Measurements from ENCODE around the gene FOXP1. TPM values are rescaled to one million over a fixed set of nuclear protein-coding genes. Genes with fewer than 3 reads are reported as not detected.

FOXP1 gene
- total RNA-seq, 1 experiment from 2014 or later, result 24.7 TPM

DNA sequence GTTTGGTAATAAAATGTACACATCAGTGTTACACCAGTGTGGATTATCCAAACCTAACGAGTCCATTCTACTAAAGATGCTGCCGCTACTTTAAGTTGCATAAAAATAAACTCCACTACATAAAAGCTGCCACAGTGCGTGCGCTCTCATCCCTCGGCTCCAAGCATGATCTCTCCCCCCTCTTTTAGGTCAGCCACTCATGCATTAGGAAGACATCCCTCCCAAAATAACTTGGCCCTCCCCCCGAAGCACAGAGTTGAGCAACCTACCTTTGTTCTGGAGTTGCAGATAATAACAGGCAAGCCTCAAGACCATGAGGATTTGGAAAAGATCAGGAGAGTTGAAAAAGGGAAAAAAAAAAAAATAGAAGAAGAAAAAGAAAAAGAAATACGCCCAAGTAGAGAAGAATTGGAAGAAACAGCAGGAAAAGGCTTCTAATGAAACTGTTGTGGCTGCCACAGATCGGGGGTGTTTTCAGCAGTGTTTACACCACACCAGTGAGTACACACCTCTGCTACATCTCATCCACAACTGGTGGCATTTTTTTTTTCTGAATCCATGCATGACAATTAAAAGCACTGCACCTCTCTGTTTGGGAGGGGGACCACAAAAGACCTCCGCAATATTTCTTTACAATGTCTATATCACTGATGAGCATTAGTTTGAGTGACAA lies 339.2 kb downstream of the FOXP1 start:
- no peaks in the 10 kb centered on the region for H3K36me3 ChIP-seq (replicated peaks; ENCODE audit: control insufficient read depth, insufficient read depth, low read length)
- H3K4me3 ChIP-seq (ENCODE audit: insufficient read depth, low read depth, low read length), result no peak overlapping the region
- peak; percentile 25 for DNase-seq
- no peaks in the 10 kb centered on the region for H3K27me3 ChIP-seq (ENCODE audit: control insufficient read depth, insufficient read depth, low read length)

DNA sequence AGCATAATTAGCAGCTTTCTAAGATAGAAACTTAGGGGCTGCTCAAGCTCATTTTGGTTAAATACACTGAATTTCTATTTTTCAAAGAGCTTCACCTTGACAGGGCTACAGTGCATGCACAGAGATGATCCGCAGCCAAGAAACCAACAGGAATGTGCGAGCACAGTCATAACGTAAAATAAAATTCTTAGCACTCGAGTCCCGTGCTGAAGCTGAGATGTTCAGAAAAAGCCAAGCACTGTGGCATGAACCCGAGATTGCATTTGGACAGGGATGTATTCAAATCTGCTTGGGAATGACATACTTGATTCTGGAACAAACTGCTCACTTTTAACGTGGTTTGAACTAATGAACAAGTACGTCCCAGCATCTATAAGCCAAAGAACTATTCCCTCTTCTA lies 340.3 kb downstream of the FOXP1 start:
- Histone ChIP-seq H3K27me3 (ENCODE audit: control insufficient read depth, insufficient read depth, low read length) (no peaks in the 10 kb centered on the region), H3K4me3 (ENCODE audit: insufficient read depth, low read depth, low read length) (no peak overlapping the region)

DNA sequence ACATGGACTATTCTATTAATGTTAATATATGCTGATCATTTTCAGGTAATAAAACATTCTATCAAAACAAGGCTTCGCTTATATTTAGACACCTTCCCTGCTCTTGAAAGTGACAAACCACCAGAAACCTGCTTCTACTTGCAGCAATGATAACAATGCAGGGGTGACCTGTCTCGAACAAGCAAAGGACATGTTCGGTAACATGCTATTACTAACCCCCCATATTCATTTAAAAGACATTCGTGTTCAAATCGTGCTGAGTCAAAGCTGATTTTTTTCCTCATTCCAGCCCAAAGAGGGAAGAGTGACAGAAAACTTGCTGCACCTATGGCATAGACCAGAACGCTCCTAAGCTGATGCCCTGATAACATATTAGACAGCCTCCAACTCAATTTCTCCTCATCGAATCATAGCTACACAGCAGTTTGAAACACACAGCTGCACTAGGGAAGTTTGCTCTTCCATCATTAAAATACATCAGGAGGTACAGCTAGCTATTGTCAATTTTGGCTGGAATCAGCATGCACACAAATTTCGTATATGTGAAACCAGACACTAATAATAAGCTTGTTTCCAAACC lies 341.5 kb downstream of the FOXP1 start:
- no peak for DNase-seq
- no peak overlapping the region for H3K4me3 ChIP-seq (ENCODE audit: insufficient read depth, low read depth, low read length)
- H3K36me3 ChIP-seq (replicated peaks; ENCODE audit: control insufficient read depth, insufficient read depth, low read length), result no peaks in the 10 kb centered on the region
- no peaks in the 10 kb centered on the region for H3K27me3 ChIP-seq (ENCODE audit: control insufficient read depth, insufficient read depth, low read length)

More for the DNA sequence above, 340.3 kb downstream of the FOXP1 start:
- no peak for DNase-seq
- no peaks in the 10 kb centered on the region for H3K36me3 ChIP-seq (replicated peaks; ENCODE audit: control insufficient read depth, insufficient read depth, low read length)

DNA sequence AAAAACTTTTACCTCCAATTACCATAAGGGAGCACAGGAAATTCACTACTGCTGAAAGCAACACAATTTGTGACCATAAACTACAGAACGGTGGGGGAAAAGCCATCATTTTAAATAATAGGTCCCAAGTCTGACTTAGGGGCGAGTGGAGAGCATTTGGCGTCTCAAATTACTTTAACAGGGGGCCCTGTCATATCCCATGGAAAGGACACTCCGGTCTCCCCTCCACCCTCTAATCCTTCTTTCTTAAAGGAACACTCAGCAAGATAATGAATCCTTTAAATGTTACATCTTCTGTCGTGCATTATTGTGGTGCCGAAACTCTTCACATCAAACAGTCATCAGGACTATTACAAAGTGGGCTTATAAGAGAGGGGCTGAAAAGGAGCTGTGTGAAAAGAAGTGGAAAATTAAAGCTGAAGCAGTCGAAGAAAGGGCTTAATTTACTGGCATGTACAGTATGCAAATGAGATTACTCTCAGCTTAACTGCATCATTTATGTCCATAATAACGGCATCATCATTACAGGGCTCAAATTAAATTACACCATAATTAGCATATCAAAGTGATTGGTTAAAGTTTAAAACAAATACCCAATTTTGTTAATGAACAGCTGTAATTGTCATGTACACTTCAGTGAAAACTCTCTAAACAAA lies 342.2 kb downstream of the FOXP1 start:
- Histone ChIP-seq H3K27me3 (ENCODE audit: control insufficient read depth, insufficient read depth, low read length) (no peaks in the 10 kb centered on the region), H3K4me3 (ENCODE audit: insufficient read depth, low read depth, low read length) (no peak overlapping the region), H3K36me3 (replicated peaks; ENCODE audit: control insufficient read depth, insufficient read depth, low read length) (no peaks in the 10 kb centered on the region)
- DNase-seq, result no peak

DNA sequence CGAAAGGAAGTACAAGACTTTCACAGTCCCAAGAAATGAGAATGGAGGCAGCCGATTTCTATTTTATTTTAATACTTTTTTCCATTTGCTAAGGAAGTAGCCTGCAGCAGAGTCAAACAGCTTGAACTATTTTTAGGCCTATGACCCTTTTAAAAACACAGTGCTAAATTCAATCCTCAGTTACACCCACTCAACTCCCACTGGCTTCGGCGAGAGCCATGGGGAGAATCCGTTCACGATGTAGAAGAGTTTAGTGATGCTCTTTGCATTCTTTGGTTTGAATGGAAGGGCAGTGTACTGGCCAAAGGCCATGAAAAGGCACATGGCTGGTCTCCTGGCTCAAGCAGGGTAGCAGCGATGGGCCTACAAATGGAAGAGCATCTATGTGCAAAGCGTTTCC lies 343.5 kb downstream of the FOXP1 start:
- Histone ChIP-seq H3K4me3 (ENCODE audit: insufficient read depth, low read depth, low read length) (no peak overlapping the region), H3K27me3 (ENCODE audit: control insufficient read depth, insufficient read depth, low read length) (no peaks in the 10 kb centered on the region), H3K36me3 (replicated peaks; ENCODE audit: control insufficient read depth, insufficient read depth, low read length) (no peaks in the 10 kb centered on the region)
- no peak for DNase-seq

DNA sequence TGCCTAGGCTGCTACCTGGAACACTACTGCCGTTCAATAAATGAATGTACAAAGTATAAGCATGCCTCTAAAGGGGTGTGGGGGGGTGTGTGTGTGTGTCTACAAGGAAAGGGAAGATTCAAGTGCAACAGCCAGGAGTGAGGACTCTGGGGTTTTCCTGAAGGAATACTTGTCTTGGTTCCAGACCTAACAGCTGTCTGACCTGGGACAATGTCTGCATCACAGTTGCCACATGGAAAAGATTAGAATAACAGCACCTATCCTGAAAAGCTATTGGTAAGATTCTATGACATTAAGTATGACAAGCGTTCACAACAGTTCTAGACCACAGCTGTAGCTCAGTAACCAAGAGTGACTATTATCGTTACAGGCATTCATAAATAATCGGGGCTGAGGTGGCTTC lies 345.2 kb downstream of the FOXP1 start:
- no peak for DNase-seq
- H3K27me3 ChIP-seq (ENCODE audit: control insufficient read depth, insufficient read depth, low read length), result no peaks in the 10 kb centered on the region
- H3K36me3 ChIP-seq (replicated peaks; ENCODE audit: control insufficient read depth, insufficient read depth, low read length), result no peaks in the 10 kb centered on the region
- no peak overlapping the region for H3K4me3 ChIP-seq (ENCODE audit: insufficient read depth, low read depth, low read length)

DNA sequence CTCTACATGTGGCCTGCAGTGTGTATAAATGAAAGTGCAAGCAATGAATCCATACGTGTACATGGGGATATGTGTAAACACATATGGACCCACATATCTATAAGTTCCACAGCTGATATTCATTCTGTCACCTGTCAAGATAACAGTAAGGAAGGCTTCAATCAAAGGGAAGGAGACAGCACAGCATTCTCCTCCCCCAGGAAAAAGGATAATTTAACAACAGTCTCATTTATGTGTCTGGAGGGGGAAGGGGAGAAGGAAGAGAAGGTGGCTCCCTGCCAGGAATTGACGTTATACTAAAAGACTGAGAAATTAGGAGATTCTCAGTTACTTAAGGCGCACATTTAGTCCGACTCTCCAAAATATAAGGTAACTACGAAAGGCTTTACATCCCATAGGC lies 345.9 kb downstream of the FOXP1 start:
- H3K36me3 ChIP-seq (replicated peaks; ENCODE audit: control insufficient read depth, insufficient read depth, low read length), result no peaks in the 10 kb centered on the region
- no peak for DNase-seq
- no peak overlapping the region for H3K4me3 ChIP-seq (ENCODE audit: insufficient read depth, low read depth, low read length)
- H3K27me3 ChIP-seq (ENCODE audit: control insufficient read depth, insufficient read depth, low read length), result no peaks in the 10 kb centered on the region

DNA sequence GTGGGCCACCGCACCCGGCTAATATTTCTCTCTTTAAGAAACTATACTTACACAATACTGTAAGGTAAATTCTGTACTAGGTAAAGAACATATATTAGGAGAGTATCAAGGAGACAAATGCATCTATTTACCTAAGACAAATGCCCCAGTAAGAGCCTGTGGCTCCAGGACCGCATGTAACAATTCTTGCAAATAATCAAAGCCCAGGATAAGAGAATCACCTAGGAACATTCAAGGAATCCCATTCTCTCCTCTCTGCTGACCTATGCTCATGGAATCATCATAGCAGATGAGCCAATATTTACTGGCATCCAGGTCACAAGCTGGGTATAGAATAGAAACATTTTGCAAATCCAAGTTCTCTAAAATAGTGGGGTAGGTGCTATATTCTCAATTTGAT lies 347.7 kb downstream of the FOXP1 start:
- no peak overlapping the region for H3K4me3 ChIP-seq (ENCODE audit: insufficient read depth, low read depth, low read length)
- no peaks in the 10 kb centered on the region for H3K27me3 ChIP-seq (ENCODE audit: control insufficient read depth, insufficient read depth, low read length)
- no peak for DNase-seq
- H3K36me3 ChIP-seq (replicated peaks; ENCODE audit: control insufficient read depth, insufficient read depth, low read length), result no peaks in the 10 kb centered on the region

DNA sequence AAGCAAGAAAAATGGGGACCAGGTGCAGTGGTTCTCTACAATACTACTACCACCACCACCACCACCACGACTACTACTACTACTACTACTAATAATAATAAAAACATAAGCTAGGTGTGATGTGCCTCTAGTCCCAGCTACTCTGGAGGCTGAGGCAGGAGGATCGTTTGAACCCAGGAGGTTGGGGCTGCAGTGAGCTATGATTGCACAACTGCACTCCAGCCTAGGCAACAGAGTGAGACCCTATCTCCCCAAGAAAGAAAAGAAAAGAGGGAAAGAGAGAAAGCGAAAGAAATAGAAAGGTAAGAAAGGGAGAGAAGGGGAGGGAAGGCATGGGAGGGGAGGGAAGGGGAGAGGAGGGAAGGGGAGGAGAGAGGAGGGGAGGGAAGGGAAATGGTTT lies 350.6 kb downstream of the FOXP1 start:
- Histone ChIP-seq H3K4me3 (ENCODE audit: insufficient read depth, low read depth, low read length) (no peak overlapping the region), H3K36me3 (replicated peaks; ENCODE audit: control insufficient read depth, insufficient read depth, low read length) (no peaks in the 10 kb centered on the region), H3K27me3 (ENCODE audit: control insufficient read depth, insufficient read depth, low read length) (no peaks in the 10 kb centered on the region)
- no peak for DNase-seq

DNA sequence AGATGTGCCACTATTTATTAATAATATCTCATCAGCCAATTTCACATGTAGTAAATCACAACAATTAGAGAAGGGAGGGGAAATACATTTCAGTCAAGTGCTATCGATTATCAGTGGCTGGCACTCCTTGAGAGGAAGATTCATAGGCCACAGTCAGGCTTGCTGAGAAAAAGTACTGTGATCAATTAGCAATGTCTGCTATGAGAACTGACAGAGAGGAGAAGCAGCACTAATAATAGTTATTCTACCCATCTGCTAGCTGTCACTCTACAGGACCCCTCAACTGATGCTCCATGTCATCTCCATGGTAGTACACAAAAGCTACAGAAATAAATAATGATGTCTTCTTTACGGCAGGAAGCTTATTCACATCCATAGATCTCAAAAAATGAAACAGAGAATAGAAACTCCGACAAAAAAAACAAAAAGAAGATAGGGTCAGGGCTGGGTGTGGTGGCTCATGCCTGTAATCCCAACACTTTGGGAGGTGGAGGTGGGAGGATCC lies 351.3 kb downstream of the FOXP1 start:
- no peak overlapping the region for H3K4me3 ChIP-seq (ENCODE audit: insufficient read depth, low read depth, low read length)
- no peaks in the 10 kb centered on the region for H3K27me3 ChIP-seq (ENCODE audit: control insufficient read depth, insufficient read depth, low read length)
- DNase-seq, result no peak
- H3K36me3 ChIP-seq (replicated peaks; ENCODE audit: control insufficient read depth, insufficient read depth, low read length), result no peaks in the 10 kb centered on the region

DNA sequence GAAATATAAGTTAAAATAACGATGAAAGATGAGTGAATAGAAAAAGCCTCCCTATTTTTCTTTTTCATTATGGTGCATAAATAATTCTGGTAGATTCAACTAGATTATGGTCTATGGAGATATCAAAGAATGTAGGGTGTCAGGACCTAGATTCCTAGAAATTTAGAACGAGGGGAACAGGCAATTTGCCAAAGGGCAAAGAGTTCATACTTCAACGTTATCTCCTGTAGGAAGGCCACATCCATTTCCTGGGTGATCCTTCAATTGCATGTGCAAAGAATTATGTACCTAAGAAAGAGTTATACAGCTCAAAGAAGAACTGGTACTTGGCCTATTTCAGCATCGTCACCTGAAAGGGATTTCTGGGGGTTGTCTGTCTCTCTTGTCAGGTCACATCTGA lies 351.8 kb downstream of the FOXP1 start:
- Histone ChIP-seq H3K4me3 (ENCODE audit: insufficient read depth, low read depth, low read length) (no peak overlapping the region), H3K27me3 (ENCODE audit: control insufficient read depth, insufficient read depth, low read length) (no peaks in the 10 kb centered on the region), H3K36me3 (replicated peaks; ENCODE audit: control insufficient read depth, insufficient read depth, low read length) (no peaks in the 10 kb centered on the region)
- no peak for DNase-seq

DNA sequence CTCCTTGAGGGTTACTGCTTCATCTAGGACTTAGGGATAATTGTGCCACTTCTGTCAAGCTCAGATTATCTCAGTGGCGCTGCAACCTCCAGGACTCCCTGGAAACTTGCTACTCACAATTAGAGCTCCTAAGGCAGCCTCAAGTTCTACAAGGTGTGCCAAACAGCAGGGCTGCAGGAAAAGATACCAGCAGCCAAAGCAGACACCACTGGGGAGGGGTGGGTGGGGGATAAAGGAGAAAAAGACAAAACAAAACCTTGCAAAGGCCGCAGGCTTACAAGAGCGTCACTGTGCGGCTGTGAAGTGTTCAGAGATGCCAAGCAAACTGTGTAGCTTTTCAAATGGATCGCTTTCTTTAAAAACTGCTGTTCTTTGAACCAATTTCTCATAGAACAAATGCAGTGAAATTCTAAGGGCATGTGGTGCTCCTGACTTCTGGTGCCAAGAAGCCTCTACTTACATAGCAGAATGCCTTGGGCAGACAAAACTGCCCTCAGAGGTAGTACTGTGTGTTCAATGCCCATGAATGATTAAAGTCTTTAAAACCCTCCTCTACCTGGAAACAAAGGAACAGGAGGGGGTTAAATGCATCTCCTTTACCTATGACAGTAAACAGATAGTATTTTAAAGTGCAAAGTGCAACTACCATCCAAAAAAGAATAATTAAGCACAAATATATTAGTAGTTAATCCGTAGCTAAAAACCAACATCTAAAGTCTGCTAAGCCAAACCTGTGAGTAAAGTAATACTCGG lies 353.4 kb downstream of the FOXP1 start:
- no peak for DNase-seq
- Histone ChIP-seq H3K4me3 (ENCODE audit: insufficient read depth, low read depth, low read length) (no peak overlapping the region), H3K36me3 (replicated peaks; ENCODE audit: control insufficient read depth, insufficient read depth, low read length) (no peaks in the 10 kb centered on the region), H3K27me3 (ENCODE audit: control insufficient read depth, insufficient read depth, low read length) (no peaks in the 10 kb centered on the region)

DNA sequence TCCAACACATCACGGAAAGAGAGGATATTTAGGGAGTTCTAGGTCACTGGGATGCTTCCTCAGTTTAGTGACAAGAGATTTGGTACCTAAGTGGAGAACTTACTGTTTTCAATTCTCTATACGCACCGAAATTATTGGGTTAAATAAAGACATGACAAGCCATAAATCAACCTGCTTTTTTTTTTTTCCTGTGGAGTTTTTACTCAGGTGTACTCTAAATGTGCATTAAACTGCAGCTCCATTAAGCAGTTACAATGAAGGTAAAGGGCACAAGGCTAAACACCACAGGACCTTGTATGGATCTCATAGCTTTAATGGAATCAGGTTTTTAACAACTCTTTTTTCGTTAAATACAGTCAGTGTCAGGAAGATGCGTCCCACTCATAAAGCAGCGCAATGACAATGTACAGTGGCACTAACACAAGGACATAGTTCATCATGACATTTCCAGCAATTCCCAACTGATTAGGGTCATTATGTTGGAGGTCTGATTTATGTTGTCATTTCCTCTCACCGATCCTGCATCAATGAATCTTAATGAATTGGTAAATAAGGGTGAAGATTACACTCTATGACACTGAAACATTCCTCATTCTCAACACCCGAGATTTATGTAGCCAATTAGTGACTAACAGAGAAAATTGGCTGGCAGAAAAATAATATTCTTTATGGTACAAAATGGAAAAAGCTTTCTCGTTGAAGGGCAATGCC lies 355.2 kb downstream of the FOXP1 start:
- H3K27me3 ChIP-seq (ENCODE audit: control insufficient read depth, insufficient read depth, low read length), result no peaks in the 10 kb centered on the region
- no peak overlapping the region for H3K4me3 ChIP-seq (ENCODE audit: insufficient read depth, low read depth, low read length)
- H3K36me3 ChIP-seq (replicated peaks; ENCODE audit: control insufficient read depth, insufficient read depth, low read length), result no peaks in the 10 kb centered on the region
- DNase-seq, result no peak

DNA sequence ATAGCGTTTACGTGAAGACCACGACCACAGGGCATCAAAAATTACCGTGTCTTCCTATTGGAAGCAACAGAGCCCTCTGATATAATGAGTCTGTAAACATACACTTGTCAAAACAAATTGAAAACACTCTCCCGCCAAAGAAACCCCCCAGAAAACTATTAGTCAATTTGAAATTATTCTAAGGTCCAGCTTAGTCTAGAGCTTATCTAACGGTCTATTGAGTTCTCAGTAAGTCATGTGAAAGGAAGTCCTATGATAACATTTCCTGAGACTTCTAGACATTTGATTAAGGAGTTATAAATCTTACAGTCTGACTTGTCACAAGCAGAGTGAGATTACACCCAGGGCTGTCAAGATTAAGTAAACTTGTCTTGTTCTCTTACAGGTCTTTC lies 356.3 kb downstream of the FOXP1 start:
- Histone ChIP-seq H3K4me3 (ENCODE audit: insufficient read depth, low read depth, low read length) (no peak overlapping the region), H3K27me3 (ENCODE audit: control insufficient read depth, insufficient read depth, low read length) (no peaks in the 10 kb centered on the region), H3K36me3 (replicated peaks; ENCODE audit: control insufficient read depth, insufficient read depth, low read length) (no peaks in the 10 kb centered on the region)
- DNase-seq, result no peak

All from H7 (cell line).